Pons (tissue), 1 donor: ENCODE data around the gene UGT3A2.

Experiments used
- DNase-seq: peaks from one replicate; pipeline ENCODE4 v3.0.0-alpha.2; 2016; ENCODE audit warnings: low spot score

UGT3A2 gene

GRCh38 chr5:36006163-36006562, 60.5 kb downstream of the UGT3A2 start:
- DNase-seq = no peak

- no peak for DNase-seq
Measured at GRCh38 chr5:36001032-36001431, 65.7 kb downstream of the UGT3A2 start.

- DNase-seq = no peak
Measured at GRCh38 chr5:35999547-35999946, 67.1 kb downstream of the UGT3A2 start.

GRCh38 chr5:35996076-35996475, 70.6 kb downstream of the UGT3A2 start:
- no peak for DNase-seq

GRCh38 chr5:35990941-35991611, 75.6 kb downstream of the UGT3A2 start, which contains the start of gene UGT3A1:
UGT3A1 (minus strand) TSS chr5:35991390; CDS start chr5:35991240, 150 bp downstream.
- DNase-seq = no peak

GRCh38 chr5:35990520-35990919, 76.2 kb downstream of the UGT3A2 start:
- DNase-seq = no peak

GRCh38 chr5:35988529-35988928, 78.2 kb downstream of the UGT3A2 start:
- no peak for DNase-seq

GRCh38 chr5:35987776-35988175, 78.9 kb downstream of the UGT3A2 start:
- DNase-seq = no peak
